Astrocyte (in vitro differentiated cells and primary cell): ENCODE data around the gene NCOA7.

ENCODE experiments used
- CTCF ChIP-seq: IDR thresholded peaks from 2 replicates; pipeline ENCODE4 v1.5.1; 2011; ENCODE audit warnings: low read depth, mild to moderate bottlenecking, inconsistent platforms, low read length, moderate library complexity; ENCODE audit not compliant: insufficient read depth
- EZH2 ChIP-seq: IDR thresholded peaks from 2 replicates; pipeline ENCODE4 v1.6.1; 2012; ENCODE audit warnings: mild to moderate bottlenecking, low read length, inconsistent platforms; ENCODE audit not compliant: insufficient read depth

- TF ChIP-seq CTCF (no peak), EZH2 (no peak)
Observed at GRCh38 chr6:125742024-125742423, 48.7 kb upstream of the NCOA7 start.
